ENCODE results near the gene ATP6V1A.

- TF ChIP-seq CTCF (IDR thresholded peaks at IDR 0.05) (no peak), SIN3A (IDR thresholded peaks at IDR 0.05; ENCODE audit: borderline replicate concordance, insufficient read depth, low read depth, low read length) (no peak)
These were observed 25.2 kb downstream of the ATP6V1A start for GRCh38 chr3:113771993-113772392.
